HG02571 (cell line): ENCODE measurements around the gene MYH11.
"Not testable (repeated sequence)": the region's sequence is repeated elsewhere in the genome, so short reads cannot be mapped to it uniquely, and the experiment has no call there.

Experiments
- ATAC-seq: cut with Tn5 transposase; IDR thresholded peaks from one replicate; pipeline ENCODE4 v1.9.1; 2021; ENCODE audit warnings: mild to moderate bottlenecking, moderate library complexity; ENCODE audit not compliant: unreplicated experiment

The MYH11 gene

GRCh38 chr16:15846510-15846909 lies 10.3 kb downstream of the MYH11 start:
- no peak for ATAC-seq

- no peak for ATAC-seq
These were observed 13.1 kb downstream of the MYH11 start for GRCh38 chr16:15843635-15844279.

GRCh38 chr16:15839204-15839603 lies 17.6 kb downstream of the MYH11 start:
- ATAC-seq, result not testable (repeated sequence)

DNA sequence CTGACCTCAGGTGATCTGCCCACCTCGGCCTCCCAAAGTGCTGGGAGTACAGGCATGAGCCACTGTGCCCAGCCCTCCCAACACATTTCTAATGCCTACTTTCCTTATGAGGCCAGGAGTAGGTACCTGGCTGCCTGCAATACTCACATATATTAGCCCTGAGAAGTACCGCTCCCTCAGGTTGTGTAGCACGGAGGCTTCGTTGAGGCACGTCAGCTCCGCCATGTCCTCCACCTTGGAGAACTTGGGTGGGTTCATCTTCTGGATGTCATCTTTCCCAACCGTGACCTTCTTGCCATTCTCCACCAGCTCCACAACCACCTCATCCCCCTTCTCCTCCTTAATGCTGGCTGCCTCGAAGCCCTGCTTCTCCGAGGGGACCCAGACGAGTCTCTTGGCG lies 19.1 kb downstream of the MYH11 start:
- ATAC-seq, result no peak

- no peak for ATAC-seq
These were observed 19.7 kb downstream of the MYH11 start for GRCh38 chr16:15836965-15837611.

DNA sequence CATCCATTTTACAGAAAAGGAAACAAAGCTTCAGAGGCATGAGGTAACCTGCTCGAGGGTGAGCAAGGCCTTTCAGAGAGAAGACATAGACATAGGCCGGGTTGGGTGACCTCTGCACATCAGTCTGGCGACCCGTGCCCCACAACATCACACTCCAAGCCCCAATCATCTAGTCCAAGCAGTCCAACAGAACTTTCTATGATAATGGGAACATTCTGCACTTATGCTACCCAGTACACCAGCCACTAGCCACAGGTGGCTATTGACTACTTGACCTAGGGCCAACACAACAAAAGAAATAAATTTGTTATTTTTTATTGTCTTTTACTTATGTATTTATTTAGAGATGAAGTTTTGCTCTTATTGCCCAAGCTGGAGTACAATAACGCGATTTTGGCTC lies 20.8 kb downstream of the MYH11 start:
- ATAC-seq, result no peak

DNA sequence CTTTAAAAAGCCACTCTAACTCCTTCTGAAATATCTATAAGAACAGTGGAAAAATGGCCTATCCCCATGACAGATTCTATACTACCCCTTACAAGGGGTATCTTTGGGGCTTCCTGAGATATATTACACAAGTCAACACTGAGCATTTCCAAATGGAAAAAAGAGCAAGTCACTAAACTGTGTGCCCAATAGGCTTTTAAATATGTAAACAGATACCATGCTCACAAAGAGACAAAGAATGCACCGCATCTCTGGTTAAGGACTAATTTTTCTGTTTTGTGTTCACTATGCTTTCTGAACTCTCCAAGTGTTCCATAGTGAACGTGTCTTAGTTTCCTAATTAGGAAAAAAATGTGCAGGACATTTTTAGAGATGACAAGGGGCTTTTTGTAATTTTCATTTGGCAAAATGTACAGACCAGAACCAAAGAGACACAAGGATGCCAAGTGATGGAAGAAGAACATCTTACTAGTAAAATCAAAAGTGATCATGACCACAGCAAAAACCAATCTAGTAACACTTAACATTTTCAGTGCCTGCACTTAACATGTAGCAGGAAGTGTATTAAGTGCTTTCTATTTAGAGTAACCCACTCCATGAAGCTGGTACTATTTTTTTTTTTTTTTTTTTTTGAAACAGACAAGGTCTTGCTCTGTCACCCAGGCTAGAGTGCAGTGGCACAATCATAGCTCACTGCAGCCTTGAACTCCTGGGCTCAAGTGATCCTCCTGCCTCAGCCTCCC lies 21.5 kb downstream of the MYH11 start:
- ATAC-seq, result no peak

GRCh38 chr16:15834502-15834901 lies 22.3 kb downstream of the MYH11 start:
- no peak for ATAC-seq

GRCh38 chr16:15833541-15833940 lies 23.3 kb downstream of the MYH11 start:
- no peak for ATAC-seq

DNA sequence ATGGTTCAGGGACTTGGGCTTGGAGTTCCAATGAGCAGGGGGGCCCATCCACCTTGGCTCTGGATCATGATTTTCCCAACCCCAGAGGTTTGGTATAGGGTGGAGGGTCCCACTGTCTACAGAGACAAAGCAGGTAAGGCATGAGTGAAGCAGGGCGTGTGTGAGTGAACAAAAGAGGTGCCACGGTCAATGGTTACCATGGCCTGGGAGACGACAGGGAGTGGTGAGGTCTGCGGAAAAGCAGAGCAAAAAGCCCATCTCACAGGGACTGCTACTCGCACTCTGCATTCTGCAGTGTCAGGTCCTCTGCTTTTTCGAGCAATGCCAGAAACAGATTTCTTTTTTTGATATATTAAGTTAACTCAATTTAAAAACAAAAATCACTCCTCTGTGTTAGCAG lies 24.6 kb downstream of the MYH11 start:
- ATAC-seq, result no peak

- no peak for ATAC-seq
These were observed 25.9 kb downstream of the MYH11 start for GRCh38 chr16:15830832-15831451.

DNA sequence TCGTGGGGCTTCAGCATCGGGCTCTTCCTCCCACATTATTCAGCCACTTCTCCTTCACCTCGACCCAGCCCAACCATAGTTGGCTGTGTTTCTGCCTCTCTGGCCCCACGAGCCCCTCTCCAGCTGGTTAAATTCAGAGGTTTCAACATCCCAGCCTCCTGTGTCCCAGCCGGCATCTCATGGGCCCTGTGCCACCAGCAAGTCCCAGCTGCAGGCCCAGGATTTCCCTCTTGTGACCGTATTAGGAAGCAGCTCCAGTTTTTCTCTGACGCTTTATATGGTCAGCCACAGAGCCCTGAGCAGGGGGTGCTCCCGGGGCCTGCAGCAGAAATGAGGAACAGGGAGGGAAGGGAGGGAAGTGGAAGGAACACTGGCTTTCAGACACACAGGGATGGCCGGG lies 27.4 kb downstream of the MYH11 start:
- no peak for ATAC-seq

- ATAC-seq, result no peak
These were observed 29.0 kb downstream of the MYH11 start for GRCh38 chr16:15827709-15828343.

DNA sequence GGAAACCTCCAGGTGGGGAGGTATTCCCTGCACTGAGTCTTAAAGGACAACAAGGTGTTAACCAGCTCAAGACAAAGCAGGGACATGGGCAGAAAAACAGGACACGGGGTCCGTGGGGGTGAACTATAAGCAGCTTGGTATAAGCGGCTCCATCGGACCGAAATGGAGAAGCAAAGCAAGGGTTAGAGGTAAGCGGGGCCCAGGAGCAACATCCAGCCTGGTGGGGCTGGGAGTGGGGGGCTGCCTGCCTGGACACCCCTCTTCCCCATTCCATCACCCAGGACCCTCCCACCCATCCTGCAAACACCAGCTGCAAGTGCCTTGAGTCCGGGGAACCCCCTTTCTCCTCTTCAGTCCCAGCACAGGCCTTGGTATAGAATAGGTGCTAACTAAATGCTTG lies 29.5 kb downstream of the MYH11 start:
- no peak for ATAC-seq

- no peak for ATAC-seq
These were observed 31.0 kb downstream of the MYH11 start for GRCh38 chr16:15825750-15826305.

DNA sequence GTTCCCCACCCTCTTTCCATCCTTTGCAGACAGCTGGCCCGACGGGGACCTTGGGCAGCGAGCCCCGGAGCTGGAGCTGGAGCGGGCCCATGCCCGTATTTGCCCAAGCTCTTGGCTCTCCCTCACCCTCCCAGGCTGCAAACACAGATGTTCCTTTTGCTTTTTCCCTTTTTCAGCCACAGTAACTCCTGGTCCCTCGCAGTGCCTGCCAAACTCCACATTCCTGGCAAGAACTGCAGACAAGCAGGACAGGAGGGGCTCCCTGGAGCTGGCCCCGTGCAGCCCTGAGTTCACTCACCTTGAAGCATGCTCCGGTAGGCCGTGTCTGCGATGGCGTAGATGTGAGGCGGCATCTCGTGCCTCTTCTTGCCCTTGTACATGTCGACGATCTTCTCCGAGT lies 33.9 kb downstream of the MYH11 start:
- ATAC-seq, result no peak

DNA sequence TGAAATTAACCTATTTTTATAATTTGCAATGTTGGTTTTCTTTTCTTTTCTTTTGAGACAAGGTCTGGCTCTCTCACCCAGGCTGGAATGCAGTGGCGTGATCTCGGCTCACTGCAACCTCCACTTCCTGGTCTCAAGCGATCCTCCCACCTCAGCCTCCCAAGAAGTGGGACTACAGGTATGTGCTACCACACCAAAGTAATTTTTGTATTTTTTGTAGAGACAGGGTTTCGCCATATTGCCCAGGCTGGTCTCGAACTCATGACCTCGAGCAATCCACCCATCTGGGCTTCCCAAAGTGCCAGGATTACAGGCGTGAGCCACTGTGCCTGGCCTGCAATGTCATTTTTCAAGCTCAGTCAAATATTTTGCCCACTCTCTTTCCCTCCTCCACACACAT lies 36.0 kb downstream of the MYH11 start:
- ATAC-seq, result no peak

DNA sequence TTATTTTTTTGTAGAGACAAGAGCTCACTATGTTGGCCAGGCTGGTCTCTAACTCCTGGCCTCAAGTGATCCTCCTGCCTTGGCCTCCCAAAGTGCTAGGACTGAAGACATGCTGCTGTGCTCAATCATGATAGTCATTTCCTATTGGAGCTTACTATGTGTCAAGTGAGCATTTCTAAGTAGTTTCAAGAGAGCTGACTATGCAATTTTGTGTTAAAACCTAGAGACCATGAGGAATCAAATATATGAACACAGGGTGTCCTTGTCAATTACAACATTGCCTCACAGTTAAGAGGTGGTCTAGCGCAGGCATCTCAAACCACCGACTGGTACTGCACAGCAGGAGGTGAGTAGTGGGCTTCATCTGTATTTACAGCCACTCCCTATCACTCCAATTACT lies 37.8 kb downstream of the MYH11 start:
- no peak for ATAC-seq

DNA sequence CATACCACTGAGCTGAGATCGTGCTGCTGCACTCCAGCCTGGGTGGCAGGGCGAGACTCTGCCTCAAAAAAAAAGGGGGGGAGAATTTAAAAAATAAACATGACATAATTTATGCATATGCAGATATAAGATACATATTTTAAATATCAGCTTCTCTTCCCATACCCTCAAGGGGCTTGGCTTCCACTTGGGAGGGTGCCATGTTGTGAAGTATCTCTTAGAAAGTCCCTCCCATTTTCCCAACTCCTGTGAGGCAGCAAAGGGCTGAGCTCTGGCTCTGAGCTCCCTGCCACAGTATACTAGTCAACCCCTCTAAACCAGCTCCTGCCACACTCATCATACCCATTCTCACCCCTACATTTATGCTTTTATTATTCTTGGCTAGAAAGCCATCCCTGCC lies 39.4 kb downstream of the MYH11 start:
- no peak for ATAC-seq

- ATAC-seq, result no peak
These were observed 40.6 kb downstream of the MYH11 start for GRCh38 chr16:15816228-15816627.

GRCh38 chr16:15812401-15812750 lies 44.5 kb downstream of the MYH11 start:
- not testable (repeated sequence) for ATAC-seq
